DND-41 (cell line): ENCODE results near the gene PLCB3.

Source experiments
- EZH2 ChIP-seq: IDR thresholded peaks from 3 replicates; pipeline ENCODE4 v1.6.1; 2012; ENCODE audit warnings: borderline replicate concordance, low read depth, mild to moderate bottlenecking, moderate library complexity, low read length, inconsistent platforms; ENCODE audit not compliant: severe bottlenecking
- TF ChIP-seq, protein P1 (sequence below): IDR thresholded peaks from 2 replicates; pipeline ENCODE4 v1.5.1; 2012; ENCODE audit warnings: borderline replicate concordance, low read length, moderate library complexity, mild to moderate bottlenecking; ENCODE audit not compliant: poor library complexity, severe bottlenecking; ENCODE audit errors: extremely low read depth

DNA sequence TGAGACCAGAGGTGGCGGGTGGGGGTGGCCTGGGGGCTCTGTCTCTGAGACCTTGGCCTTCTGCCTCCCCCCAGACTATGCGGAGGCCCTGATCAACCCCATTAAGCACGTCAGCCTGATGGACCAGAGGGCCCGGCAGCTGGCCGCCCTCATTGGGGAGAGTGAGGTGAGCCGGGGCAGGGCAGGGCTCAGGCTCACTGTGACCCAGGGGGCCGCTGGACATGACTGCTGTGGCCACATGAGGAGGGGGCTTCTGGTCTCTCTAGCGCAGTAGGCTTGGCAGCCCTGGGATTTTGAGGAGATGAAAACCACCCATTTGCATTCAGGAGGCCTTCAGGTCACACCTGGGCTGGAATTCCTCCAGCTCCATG is 12.6 kb downstream of the PLCB3 start:
- TF ChIP-seq, protein P1, sequence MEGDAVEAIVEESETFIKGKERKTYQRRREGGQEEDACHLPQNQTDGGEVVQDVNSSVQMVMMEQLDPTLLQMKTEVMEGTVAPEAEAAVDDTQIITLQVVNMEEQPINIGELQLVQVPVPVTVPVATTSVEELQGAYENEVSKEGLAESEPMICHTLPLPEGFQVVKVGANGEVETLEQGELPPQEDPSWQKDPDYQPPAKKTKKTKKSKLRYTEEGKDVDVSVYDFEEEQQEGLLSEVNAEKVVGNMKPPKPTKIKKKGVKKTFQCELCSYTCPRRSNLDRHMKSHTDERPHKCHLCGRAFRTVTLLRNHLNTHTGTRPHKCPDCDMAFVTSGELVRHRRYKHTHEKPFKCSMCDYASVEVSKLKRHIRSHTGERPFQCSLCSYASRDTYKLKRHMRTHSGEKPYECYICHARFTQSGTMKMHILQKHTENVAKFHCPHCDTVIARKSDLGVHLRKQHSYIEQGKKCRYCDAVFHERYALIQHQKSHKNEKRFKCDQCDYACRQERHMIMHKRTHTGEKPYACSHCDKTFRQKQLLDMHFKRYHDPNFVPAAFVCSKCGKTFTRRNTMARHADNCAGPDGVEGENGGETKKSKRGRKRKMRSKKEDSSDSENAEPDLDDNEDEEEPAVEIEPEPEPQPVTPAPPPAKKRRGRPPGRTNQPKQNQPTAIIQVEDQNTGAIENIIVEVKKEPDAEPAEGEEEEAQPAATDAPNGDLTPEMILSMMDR = no peak
- TF ChIP-seq EZH2 = no peak
